CD4-positive, alpha-beta T cell treated with Interferon gamma for 1 hour (primary cell): Measurements from ENCODE around the gene ARHGEF28.
A peak's percentile ranks its signal among the peaks of the same experiment; 100 is the strongest.

Experiments used
- DNase-seq: peaks from one replicate; pipeline ENCODE4 v3.0.0-alpha.2; 2020

ARHGEF28 gene

GRCh38 chr5:73625944-73626811, at the start of gene ARHGEF28:
TSS of gene ARHGEF28 (plus strand) at chr5:73626196. CDS start at chr5:73684852, 58,656 bp downstream.
- peak; percentile 11 for DNase-seq

DNA sequence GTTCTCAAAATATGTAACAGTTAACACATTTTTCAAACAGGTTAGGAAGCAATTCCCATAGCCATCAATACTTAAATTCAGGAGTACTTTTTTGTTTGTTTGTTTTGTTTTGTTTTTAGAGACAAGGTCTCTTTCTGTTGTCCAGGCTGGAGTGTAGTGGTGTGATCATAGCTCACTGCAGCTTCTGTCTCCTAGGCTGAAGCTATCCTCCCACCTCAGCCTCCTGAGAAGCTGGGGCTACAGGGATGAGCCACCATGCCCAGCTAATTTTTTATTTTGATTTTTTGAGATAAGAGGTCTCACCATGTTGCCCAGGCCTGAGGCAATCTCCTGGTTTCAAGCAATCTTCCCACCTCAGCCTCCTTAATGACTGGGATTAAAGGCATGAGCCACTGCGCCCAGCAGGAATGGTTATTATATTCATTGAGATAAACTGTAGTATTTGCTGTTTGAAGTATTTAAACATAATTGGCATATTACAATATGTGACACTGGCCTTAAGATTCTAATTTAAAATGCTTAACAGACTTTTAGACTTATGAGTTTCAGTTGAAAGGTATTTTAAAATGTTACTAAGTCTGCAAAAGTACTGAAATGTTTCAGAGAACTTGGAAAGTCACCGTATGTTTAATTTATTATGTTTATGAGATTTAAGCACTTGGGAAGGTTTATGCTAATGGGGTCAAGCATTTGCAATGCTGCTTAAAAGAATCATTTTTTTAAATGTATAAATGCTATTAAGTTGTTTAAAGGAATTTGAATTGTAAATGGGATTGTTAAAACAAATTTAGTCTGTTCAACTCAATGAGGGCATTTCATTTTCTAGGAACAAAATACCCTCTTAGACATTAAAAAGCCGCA, 43.5 kb upstream of the ARHGEF28 start:
- no peak for DNase-seq

DNA sequence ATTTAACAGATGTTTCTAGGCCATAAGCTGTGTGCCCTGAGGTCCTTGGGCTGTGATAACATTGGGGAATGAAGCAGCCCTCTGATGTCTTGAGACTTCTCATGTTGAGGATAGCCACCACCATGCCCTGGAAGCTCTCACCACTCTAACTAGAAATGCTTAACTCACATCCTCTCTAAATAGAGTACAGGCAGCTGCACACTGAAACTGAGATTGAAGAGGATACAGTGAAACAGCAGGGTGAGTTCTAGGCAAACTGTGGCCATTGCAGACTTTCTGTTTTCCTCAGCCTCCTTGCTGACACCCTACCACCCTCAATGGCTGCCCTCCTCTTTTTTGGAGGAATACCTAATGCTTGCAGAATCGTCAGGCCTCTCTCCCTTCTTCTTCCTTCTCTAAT, 38.1 kb upstream of the ARHGEF28 start:
- no peak for DNase-seq

DNA sequence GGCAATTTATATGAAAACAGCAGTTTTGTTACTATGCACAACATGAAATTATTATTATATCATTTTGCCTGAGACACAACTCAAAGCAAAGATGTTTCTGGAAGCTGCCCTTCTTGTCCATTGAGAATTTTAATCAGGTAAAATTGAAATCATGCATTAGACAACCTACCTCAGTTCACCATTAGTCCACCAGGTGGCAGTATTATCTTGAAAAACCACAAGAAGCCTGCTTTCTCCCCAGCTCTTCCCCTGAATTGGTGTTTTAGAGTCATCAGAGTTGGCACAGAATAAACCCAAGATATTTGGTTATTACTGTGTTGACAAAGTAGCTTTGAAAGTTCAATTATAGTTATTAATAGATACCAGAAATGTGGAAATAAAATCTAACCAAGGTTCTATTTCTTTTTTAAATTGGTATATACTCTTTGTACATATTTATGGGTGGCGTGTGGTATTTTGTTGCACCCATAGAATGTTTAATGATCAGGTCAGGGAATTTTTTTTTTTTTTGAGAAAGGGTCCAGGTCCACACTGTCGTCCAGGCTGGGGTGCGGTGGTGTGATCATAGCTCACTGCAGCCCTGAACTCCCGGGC, 34.8 kb upstream of the ARHGEF28 start:
- no peak for DNase-seq

DNA sequence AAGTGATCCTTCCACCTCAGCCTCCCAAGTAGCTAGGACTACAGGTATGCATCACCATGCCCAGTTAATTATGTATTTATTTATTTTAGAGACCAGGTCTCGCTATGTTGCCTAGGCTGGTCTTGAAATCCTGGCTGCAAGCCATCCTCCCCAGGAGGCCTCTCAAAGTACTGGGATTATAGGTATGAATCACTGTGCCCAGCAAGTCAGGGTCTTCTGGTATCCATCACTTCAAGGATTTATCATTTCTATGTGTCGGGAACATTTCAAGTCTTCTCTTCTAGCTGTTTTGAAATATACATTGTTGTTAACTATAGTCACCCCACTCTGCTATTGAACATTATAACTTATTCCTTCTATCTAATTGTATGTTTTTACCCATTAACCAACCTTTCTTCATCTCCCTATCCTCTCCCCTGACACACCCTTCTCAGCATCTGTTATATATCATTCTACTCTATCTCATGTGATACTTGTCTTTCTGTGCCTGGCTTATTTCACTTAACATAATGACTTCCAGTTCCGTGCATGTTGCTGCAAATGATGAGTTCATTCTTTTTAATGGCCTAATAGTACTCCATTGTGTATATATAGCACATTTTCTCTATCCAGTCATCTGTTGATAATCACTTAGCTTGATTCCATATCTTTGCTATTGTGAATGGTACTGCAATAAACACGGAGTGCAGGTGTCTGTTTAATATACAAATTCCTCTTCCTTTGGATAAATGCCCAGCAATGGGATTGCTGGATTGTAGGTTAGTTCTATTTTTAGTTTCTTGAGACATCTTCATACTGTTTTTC, 34.1 kb upstream of the ARHGEF28 start:
- no peak for DNase-seq

GRCh38 chr5:73592551-73592950, 33.4 kb upstream of the ARHGEF28 start:
- no peak for DNase-seq

DNA sequence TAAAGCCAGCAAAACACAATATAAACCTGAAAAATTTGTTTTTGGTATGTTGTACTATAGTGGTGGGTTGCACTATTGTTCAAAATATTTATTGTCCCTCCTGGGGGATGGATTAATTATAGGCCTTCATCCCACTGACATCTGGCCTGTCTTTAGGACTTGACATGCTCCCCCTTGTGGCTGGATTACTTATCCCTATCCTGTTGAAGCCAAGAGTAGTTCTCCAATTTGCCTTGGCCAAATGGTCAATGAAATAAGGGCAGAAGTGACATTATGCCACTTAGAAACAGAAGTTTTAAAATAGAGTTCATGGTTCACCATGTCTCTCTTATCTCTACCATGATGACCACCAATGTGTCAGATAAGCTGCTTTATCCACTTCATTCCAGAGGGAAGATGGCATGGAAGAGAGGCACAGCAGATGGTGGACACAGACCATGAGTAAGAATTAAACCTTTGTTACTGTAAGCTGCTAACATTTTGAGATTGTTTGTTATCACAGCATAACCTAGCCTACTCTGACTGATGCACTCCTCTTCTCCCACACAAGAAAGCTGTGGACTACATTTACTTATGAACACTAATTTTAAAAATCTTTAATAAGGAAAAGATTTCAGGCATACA, 29.2 kb upstream of the ARHGEF28 start:
- DNase-seq: no peak

DNA sequence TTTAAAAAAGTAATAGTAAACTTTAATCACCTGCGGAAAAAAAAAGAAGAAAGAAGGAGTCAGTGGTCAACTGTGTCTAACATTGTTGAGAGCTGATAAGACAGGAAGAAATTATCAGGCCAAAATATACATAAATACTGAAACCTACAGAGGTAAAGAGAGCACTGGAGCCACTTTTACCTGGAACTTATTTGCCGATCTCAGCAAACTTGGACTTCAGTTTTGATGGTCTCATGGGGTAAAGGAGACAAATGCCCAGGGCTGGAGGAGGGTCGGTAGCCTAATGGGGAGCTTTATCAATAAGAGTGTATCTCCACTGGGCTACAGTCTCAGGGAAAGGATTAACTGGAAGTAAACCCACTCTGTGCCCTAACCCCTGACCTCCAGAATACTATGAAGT, 26.6 kb upstream of the ARHGEF28 start:
- DNase-seq: no peak

DNA sequence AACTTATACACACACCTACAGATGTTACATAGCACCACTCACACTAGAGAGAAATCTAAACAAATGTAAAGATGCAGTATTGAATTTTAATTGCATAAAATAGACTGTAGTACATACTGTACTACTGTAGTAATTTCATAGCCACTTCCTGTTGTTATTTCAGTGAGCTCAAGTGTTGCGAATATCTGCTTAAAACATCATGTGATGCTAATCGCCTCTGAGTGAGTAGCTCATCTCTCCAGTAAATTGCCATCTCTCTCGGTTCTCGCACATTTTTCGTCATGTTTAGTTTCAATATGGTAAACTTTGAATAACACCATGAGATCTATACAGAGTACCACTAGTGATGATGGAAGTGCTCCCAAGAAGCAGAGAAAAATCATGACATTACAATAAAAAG, 22.0 kb upstream of the ARHGEF28 start:
- DNase-seq: no peak

DNA sequence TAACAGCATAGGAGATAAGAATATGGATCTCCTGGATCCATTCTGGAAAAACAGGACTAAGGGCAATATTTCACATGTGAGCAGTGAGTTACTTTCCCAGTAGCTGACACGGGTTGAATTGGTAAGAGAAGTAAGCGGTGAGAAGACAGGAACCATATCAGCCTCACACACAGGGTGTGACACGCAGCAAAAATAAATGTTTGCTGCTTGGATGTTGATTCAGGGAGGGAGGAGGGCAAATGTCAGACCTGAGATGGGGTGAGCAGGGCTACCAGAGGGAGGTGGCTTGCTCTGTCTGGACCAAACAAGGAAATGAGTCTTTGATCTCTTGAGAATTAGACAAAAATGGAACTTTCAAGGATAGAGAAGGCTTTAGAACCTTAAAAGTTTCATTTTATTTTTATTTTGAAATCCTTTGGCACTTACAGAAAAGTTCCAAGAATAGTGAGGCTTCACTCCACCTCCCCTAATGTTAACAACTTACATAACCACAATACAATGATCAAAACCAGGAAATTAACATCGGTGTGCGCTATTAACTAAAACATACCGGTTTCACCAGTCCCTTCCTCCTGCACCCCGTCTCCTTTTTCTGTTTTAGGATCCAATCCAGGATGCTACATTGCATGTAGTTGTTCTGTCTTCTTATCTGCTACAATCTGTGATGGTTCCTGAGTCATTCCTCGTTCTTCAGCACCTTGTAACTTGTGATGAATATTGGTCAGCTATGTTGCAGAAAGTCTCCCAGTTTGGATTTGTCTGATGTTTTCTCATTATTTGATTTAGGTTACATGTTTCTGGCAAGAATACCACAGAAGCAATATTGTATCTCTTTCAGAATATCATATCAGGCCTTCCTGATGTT, 20.5 kb upstream of the ARHGEF28 start:
- no peak for DNase-seq

GRCh38 chr5:73606206-73606753, 19.7 kb upstream of the ARHGEF28 start:
- DNase-seq: no peak

DNA sequence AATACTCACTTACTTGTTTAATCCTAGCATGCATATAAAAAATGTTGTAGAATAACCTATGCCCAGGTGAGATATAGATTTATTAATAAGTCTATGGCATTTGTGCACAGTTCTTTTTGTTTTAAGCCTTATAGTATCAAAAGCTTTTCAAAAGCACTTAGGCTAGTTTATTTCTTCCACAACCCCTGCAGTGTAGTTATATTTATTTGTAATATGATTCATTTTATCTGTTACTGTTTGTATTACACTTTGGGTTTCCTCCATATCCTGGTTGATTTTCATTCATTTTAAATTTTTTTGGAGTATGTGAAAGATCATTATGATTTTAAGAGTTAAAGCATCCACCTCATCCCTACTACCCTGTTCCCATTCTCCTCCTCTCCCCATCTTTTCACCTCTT, 18.8 kb upstream of the ARHGEF28 start:
- DNase-seq: no peak

DNA sequence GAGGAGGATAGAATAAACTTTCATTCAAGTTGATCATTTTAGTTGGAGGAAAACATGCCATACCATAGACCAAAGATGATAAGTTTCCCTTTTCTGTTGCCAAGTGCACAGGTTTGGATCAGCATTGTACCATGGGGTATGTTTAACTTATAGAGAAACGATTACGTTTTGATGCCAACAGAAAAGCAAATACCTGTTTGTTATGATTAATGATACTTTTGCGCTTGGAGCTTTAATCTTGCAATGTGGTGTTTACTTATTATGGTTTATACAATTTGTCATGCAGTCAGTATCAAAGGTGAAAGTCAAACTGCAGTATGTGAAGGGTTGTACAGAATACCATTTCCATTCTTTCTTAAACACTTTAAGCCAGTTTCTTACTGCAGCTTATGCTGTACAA, 13.2 kb upstream of the ARHGEF28 start:
- DNase-seq: no peak

DNA sequence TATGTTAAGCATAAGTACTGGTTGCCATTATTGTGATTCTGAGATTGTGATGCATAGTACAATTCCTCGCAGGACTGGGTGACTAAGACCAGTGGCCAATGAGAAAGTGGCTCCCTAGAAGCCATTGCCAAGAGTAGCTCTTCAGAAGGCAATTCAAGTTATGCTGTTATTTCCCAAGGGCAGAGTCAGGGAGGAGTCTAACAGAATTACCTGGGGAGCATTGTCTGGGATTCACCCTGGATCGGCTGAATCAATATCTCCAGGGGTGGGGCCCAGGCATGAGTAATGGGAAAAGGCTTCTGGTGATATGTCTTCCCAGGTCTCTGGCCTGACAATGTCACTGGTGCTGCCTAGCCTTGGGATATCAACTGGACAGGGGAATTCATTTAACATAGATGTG, 10.9 kb upstream of the ARHGEF28 start:
- no peak for DNase-seq

DNA sequence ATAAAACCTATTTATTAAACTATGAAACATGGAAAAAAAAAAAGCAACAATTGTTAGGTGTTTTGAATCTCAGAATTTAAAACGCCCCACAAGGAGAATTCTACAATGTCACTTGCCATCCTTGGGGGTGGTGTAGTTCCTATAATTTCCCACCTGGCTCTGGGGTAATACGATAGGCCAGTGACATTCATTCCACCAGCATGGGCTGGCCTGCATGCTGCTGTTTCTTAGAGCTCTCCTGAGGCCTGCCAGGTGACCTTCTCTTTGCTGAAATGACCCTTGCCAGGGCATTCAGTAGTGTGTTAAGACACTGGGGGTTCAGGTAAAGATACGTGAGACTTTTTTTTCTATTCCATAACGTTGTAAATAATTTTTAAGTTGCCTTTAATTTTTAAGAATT, 10.0 kb upstream of the ARHGEF28 start:
- DNase-seq: no peak

DNA sequence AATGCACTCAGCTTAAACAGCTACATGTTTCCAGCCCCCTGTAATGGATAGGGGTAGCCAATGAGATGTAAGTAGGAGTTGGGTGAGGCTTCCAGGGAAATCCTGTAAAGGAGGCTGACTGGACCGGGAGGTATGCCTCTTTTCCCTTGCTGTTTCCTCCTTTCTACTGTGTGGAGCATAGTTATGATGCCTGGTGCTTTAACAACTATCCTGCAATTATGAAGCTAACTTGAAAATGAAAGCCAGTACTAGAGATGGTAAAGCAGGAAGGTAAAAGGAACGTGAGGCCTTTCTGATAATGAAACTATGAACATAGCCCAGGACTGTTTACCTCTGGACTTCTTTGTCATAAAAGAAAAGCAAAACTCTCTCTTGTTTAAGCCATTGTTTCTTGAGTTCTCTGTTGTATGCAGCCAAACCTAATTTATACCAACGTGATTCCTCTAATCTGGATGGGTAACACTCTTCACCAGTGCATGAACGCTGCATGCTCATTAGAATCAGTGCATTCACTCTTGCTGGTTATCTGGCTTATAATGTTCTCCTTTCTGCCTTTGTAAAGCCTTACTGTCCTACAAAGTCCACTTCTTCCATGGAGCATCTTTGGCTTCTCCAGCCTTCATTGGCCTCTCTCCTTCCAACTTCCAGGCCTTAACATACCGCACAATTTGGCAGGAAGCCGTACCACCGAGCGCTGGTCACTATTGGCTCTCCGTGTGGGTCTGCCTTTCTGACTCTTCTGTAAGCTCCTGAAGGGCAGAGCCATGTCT, 8.3 kb upstream of the ARHGEF28 start:
- DNase-seq: no peak

DNA sequence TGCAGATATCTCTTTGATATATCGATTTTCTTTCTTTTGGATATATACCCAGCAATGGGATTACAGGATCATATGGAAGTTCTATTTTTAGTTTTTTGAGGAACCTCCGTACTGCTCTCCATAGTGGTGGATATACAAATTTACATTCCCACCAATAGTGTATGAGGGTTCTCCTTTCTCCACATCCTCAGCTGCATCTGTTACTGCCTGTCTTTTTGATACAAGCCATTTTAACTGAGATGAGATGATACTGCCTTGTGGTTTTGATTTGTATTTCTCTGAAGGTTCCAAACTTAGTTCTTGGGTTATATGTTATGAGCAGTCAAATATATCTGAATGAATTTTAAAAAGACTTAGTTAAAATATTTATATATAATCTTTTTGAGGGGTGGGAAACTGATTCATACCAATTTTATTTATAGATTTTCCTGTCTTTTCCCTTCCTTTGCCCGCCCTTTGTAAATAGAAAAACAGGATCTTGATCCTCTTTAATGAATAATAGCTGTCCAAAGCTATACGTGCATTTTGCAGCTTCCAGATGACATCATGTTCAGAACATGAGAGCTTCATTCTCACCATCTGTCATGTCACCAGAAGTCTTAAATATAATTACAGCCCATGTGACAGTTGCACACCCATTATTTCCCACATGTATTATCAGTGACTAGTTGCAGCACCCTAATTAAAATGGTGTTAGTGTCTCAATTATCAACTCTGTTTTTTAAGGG, 6.2 kb upstream of the ARHGEF28 start:
- DNase-seq: no peak

DNA sequence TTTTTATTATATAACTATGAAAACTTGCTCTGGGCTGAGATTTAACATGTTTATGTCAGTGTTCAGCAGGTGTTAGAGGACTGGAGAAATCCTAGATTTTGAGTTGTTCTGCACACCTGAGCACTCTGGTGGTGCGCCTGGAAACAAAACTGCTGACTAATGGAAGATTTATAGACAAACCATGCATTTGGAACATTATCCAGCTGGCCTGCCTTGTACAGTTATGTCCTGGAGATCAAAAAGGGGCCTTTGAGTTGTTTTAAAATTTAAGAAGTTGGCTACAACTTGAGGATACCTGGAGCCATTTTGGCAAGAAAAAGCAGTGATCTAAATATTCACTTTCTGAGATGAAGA, 5.7 kb upstream of the ARHGEF28 start:
- no peak for DNase-seq

- no peak for DNase-seq
Measured at GRCh38 chr5:73623060-73623459, 2.9 kb upstream of the ARHGEF28 start.
